Measurements from ENCODE around the gene CPNE5.

CPNE5 gene

DNA sequence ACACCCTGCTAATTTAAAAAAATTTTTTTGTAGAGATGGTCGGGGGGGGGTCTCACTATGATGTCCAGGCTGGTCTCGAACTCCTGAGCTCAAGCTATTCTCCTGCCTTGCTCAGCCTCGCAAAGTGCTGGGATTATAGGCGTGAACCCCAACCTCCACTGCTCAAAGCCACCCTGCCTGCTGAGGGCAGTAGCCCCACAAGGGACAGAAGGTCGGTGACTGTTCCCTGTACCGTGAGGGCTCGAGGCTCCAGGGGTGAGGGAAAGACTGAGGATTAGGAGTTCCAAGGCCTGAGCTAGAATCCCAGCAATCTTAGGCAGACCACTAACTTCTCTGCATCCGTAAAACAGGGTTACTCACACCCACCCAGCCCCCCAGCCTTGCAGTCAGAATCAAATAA, 51.1 kb downstream of the CPNE5 start:
- no peak for TF ChIP-seq CTCF (IDR thresholded peaks at IDR 0.05; ENCODE audit: extremely low read depth, missing control alignments)
- no peak for DNase-seq (ENCODE audit: low spot score)

DNA sequence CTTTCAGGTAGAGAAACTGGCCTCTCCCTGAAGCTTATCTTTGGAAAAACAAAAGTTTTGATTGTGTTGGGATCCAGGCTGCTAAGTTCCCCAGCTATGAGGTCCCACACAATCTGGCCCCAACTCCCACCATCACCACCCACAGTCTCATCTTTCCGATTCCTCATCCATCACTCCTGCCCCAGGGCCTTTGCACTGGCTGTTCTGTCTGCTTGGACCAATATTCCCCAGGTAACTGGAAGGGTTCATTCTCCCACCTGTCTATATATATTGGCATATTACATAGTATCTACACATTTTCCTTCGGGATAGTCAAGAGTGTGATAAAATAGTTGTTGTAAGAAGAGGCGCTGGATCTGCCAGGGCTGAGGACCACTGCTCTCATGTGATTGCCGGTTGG, 52.0 kb downstream of the CPNE5 start:
- DNase-seq (ENCODE audit: low spot score) = no peak
- no peak for TF ChIP-seq CTCF (IDR thresholded peaks at IDR 0.05; ENCODE audit: extremely low read depth, missing control alignments)

- DNase-seq (ENCODE audit: low spot score) = no peak
Observed at GRCh38 chr6:36786055-36786675, 53.1 kb downstream of the CPNE5 start.

GRCh38 chr6:36784376-36784636, 54.9 kb downstream of the CPNE5 start:
- no peak for TF ChIP-seq CTCF (IDR thresholded peaks at IDR 0.05; ENCODE audit: extremely low read depth, missing control alignments)
- no peak for DNase-seq (ENCODE audit: low spot score)

More at GRCh38 chr6:36786055-36786675, 53.1 kb downstream of the CPNE5 start:
- TF ChIP-seq CTCF (IDR thresholded peaks at IDR 0.05; ENCODE audit: extremely low read depth, missing control alignments) = no peak

- DNase-seq (ENCODE audit: low spot score) = no peak
- TF ChIP-seq CTCF (IDR thresholded peaks at IDR 0.05; ENCODE audit: extremely low read depth, missing control alignments) = no peak
Observed at GRCh38 chr6:36783603-36784375, 55.5 kb downstream of the CPNE5 start.

DNA sequence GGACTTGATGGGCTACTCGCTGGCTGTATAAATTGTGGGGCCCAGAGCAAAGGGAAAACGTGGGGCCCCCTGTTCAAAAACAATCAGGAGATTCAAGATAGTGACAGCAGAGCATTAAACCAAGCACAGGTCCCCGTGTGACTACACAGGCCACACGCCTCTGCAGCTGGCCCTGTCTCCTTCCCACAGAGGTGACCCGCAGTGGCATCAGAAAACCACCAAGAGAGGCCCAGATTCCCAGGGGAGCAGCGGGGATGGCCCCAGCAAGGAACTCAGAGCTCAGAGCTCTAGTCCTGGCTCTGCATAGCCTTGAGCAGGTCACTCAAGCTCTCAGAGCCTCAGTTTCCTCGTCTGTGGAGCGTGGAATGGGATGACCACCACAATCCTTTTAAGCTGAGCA, 57.6 kb downstream of the CPNE5 start:
- TF ChIP-seq CTCF (IDR thresholded peaks at IDR 0.05; ENCODE audit: extremely low read depth, missing control alignments) = no peak
- peak; percentile 56 for DNase-seq (ENCODE audit: low spot score)

DNA sequence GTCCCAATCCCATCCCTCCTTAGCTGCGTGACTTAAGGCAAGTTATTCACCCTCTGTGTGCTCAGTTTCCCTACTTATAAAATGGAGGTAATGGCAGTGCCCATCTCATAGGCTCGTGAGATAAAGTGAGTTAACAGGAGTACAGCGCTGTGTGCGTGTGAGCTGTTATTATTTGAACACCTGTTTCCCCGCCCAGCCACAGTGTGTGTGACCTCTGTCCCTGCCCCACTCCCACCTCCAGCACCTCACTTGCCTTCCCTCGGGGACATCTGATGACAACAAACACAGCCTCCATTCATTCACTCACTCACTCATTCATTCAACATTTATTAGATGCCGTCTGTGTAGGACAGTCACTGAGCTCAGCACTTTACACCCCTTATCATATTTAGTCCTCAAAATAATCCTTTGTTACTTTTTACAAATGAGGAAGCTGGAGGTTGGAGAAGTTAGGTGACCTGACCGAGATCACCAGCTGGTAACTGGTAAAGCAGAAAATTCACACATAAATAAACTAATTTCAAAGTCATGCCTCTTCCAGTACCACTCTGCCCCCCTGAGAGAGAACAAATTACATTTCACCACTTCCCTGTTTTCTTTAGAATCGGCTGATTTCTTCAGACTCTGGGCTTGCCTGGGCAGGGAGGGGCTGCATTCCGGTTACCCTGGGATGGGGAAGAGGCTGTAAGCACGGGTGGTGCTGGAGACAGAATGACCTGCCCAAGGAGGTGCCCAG, 58.6 kb downstream of the CPNE5 start:
- no peak for TF ChIP-seq CTCF (IDR thresholded peaks at IDR 0.05; ENCODE audit: extremely low read depth, missing control alignments)
- no peak for DNase-seq (ENCODE audit: low spot score)

All from GM20000 (cell line).